Measurements from ENCODE around the gene TSPAN4.

DNA sequence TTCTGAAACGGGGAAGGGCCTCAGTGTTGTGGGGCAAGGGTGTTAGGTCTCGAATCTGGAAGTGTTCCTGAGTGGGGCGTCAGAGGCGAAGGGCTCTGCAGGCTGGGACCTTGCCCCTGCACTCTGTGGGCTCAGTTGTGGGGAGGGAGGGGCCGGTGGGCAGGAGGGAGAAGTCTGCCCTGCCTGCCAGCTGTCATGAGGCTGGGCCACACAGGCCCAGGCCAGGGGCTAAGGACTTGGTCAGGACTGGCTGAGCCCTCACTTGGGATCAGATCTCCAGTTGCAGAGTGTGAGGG, 14.8 kb upstream of the TSPAN4 start, which contains the start of gene CRACR2B:
- TF ChIP-seq, protein P1, sequence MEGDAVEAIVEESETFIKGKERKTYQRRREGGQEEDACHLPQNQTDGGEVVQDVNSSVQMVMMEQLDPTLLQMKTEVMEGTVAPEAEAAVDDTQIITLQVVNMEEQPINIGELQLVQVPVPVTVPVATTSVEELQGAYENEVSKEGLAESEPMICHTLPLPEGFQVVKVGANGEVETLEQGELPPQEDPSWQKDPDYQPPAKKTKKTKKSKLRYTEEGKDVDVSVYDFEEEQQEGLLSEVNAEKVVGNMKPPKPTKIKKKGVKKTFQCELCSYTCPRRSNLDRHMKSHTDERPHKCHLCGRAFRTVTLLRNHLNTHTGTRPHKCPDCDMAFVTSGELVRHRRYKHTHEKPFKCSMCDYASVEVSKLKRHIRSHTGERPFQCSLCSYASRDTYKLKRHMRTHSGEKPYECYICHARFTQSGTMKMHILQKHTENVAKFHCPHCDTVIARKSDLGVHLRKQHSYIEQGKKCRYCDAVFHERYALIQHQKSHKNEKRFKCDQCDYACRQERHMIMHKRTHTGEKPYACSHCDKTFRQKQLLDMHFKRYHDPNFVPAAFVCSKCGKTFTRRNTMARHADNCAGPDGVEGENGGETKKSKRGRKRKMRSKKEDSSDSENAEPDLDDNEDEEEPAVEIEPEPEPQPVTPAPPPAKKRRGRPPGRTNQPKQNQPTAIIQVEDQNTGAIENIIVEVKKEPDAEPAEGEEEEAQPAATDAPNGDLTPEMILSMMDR (IDR thresholded peaks at IDR 0.05) = no peak
- TF ChIP-seq EP300 (IDR thresholded peaks at IDR 0.05) (no peak), POLR2AphosphoS5 (IDR thresholded peaks at IDR 0.05) (no peak)

Measured in stomach (tissue), 4 donors.